ENCODE data around the gene KYAT1. TPM values are rescaled to one million over a fixed set of nuclear protein-coding genes. Genes with fewer than 3 reads are reported as not detected.

The KYAT1 gene
- total and polyA plus RNA-seq, 2 of the 8 experiments (the other 6 are each of a cell fraction or from before 2014, with no cell fraction given), result 30.4 to 42.2 TPM

DNA sequence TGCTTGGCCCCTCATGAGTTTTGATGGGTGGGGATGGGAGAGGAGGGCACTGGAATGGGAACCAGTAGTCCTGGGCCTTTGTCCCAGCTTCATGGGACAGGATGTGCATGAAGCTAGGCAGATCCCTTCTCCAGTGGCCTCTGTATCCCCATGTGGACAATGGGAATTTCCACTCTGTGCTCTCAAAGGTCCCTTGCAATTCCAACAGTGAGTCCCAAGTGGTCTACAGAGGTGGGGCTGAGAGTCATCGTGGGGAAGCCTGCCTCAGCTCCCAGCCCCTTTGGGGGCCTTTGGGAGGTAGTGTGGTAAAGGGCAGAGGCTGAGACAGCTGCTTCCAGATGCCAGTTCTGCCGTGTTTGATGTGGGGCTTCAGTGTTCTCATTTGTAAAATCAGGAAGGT, 37.2 kb upstream of the KYAT1 start:
- no peak overlapping the region for H4K8ac ChIP-seq (ENCODE audit: extremely low read depth, insufficient read depth, low read length)
- H3K4me3 ChIP-seq (ENCODE audit: extremely low read depth in 1 of 4, insufficient read depth in 2 of 4, low read depth in 3 of 4, low read length in 4 of 4), result no peak overlapping the region
- no peak overlapping the region for H3K27ac ChIP-seq (ENCODE audit: low read depth, low read length)
- no peak overlapping the region for H3K23ac ChIP-seq (ENCODE audit: insufficient read length)
- H3K56ac ChIP-seq (replicated peaks; ENCODE audit: insufficient read length, low read depth, low read length), result no peak overlapping the region
- peaks cover 0 to 12% of the 10 kb centered on the region in 2 experiments; a peak in 2 of 4 replicates for H3K79me2 ChIP-seq (ENCODE audit: control insufficient read depth in 1 of 2, insufficient read depth in 2 of 2, low read length in 2 of 2)
- H4K5ac ChIP-seq (ENCODE audit: insufficient read length, low read depth, low read length), result no peak overlapping the region
- ChIA-PET CTCF (ENCODE audit: partially characterized antibody) (interaction anchor here (0.6 to 2.6 kb wide), 4 partner anchors 10 to 180 kb away, joined by 3 to 10 read pairs (median 4); no protein-coding TSS in a partner anchor), POLR2A (ENCODE audit: partially characterized antibody) (interaction anchor here (0.9 to 1.8 kb wide), 7 partner anchors 9 to 221 kb away, joined by 3 to 4 read pairs (median 3); no protein-coding TSS in a partner anchor)
- peaks cover 0 to 24% (median 20%) of the 10 kb centered on the region in 4 experiments for H3K36me3 ChIP-seq (ENCODE audit: control insufficient read depth in 2 of 4, insufficient read depth in 4 of 4, low read length in 3 of 4)
- H3K4me2 ChIP-seq (ENCODE audit: insufficient read depth in 1 of 2, low read depth in 2 of 2, low read length in 2 of 2), result no peak overlapping the region
- no peak overlapping the region for H2AK5ac ChIP-seq (ENCODE audit: low read depth, low read length)
- TF ChIP-seq CHD1 (IDR thresholded peaks at IDR 0.05; ENCODE audit: low read depth, low read length) (no peak), EP300 (IDR thresholded peaks at IDR 0.05; ENCODE audit: borderline replicate concordance in 1 of 2, low read depth in 2 of 2, low read length in 2 of 2) (no peak), SP4 (IDR thresholded peaks at IDR 0.05; ENCODE audit: low read length) (no peak), NRF1 (IDR thresholded peaks at IDR 0.05; ENCODE audit: low read depth, low read length) (no peak), SIN3A (conservative IDR thresholded peaks at IDR 0.05 in 1 of 2, IDR thresholded peaks at IDR 0.05 in 1 of 2; ENCODE audit: low read depth in 1 of 2, low read length in 2 of 2) (no peak), TEAD4 (IDR thresholded peaks at IDR 0.05; ENCODE audit: low read depth, low read length) (no peak), POU5F1 (IDR thresholded peaks at IDR 0.05; ENCODE audit: low read depth, low read length) (no peak)
- no peaks in the 10 kb centered on the region for H3K27me3 ChIP-seq (replicated peaks in 1 of 4; ENCODE audit: control insufficient read depth in 3 of 4, extremely low read depth in 1 of 4, insufficient read depth in 3 of 4, low read length in 3 of 4)
- H2AFZ ChIP-seq (ENCODE audit: low read length), result no peak overlapping the region
- H4K91ac ChIP-seq (replicated peaks; ENCODE audit: insufficient read length, low read length), result no peak overlapping the region
- DNase-seq (ENCODE audit: low read depth in 1 of 2, low spot score in 2 of 2) (no peak), FAIRE-seq (no peak)
- no peak overlapping the region for H3K14ac ChIP-seq (ENCODE audit: insufficient read length)
- H3K18ac ChIP-seq (ENCODE audit: extremely low read depth, low read length), result no peak overlapping the region
- peaks cover 3% of the 10 kb centered on the region; the same call in 1 of the 2 replicates for H3K79me1 ChIP-seq (ENCODE audit: low read depth, low read length)
- no peak overlapping the region for H2BK120ac ChIP-seq (replicated peaks; ENCODE audit: low read depth, low read length)
- WGBS, 2 experiments (ENCODE audit: extremely low coverage in 1 of 2, insufficient coverage in 1 of 2, insufficient read length in 1 of 2, insufficient replicate concordance in 2 of 2, low coverage in 1 of 2, low lambda C conversion rate in 2 of 2, missing lambda C conversion rate in 1 of 2), result 89% methylated on average over 2 of the region's 2 CpGs; no CpG with 5 or more reads in 1 of the 2 experiments
- no peak overlapping the region for H2BK20ac ChIP-seq (ENCODE audit: low read length)
- H3K23me2 ChIP-seq (ENCODE audit: low read depth, low read length), result peaks cover 2% of the 10 kb centered on the region; the same call in 1 of the 2 replicates
- no peaks in the 10 kb centered on the region for H3K9me3 ChIP-seq (ENCODE audit: insufficient read depth in 2 of 2, low read depth in 1 of 2, low read length in 1 of 2)
- H3K9ac ChIP-seq (replicated peaks in 1 of 4; ENCODE audit: extremely low read depth in 1 of 4, low read depth in 3 of 4, low read length in 3 of 4), result no peak overlapping the region
- H3K4ac ChIP-seq (replicated peaks; ENCODE audit: insufficient read length, low read depth, low read length), result no peak overlapping the region
- peaks cover 3 to 9% of the 10 kb centered on the region in 2 experiments for H4K20me1 ChIP-seq (replicated peaks in 1 of 2; ENCODE audit: control insufficient read depth in 1 of 2, insufficient read depth in 2 of 2, low read length in 2 of 2)
- H3K4me1 ChIP-seq (replicated peaks in 1 of 4; ENCODE audit: control insufficient read depth in 3 of 4, insufficient read depth in 4 of 4, low read length in 3 of 4), result peaks cover 0 to 10% (median 4%) of the 10 kb centered on the region in 4 experiments; a peak in 5 of 7 replicates
- H2BK5ac ChIP-seq (ENCODE audit: low read depth, low read length), result no peak overlapping the region
- no peak overlapping the region for H2BK12ac ChIP-seq (ENCODE audit: low read depth, low read length)
- H2BK15ac ChIP-seq (ENCODE audit: low read length), result no peak overlapping the region

Measured in H1 (cell line).